ENCODE results near the gene ITPA.

ITPA gene

DNA sequence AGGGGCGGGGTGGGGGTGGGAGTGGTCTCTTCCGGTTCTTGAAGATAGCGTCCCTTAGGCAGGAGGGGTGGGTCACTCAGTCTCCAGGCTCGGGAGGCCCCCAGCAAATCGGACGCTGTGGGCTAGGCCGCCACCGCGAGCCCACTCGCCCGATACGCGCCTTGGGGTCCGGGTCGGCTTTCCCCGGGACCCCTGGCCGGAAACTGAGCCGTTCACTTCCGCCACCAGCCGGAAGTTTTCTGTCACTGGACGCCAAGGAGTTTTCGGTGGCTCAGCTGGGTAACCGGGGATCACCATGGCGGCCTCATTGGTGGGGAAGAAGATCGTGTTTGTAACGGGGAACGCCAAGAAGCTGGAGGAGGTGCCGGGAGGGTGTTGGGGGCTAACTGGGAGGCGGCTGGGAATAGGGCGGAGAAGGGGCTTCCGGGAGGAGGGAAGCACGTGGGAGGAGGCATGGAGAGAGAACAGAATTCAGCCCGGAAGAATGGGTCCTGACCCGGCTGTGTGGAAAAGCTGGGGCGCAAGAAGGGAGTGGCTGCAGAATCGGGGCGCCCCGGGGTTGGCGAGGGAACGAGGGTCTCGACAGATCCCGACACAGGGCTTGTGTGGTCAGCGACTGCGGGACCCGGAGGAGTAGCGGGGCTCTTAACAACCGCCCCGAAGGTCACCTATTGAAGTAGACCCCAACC is at the start of gene ITPA:
TSS of gene ITPA (plus strand) at position 242 of the 689 bp plus-strand sequence. CDS start at position 296, 54 bp downstream.
- peak; percentile 48 to 61 for DNase-seq (ENCODE audit: low read depth in 2 of 2)

DNA sequence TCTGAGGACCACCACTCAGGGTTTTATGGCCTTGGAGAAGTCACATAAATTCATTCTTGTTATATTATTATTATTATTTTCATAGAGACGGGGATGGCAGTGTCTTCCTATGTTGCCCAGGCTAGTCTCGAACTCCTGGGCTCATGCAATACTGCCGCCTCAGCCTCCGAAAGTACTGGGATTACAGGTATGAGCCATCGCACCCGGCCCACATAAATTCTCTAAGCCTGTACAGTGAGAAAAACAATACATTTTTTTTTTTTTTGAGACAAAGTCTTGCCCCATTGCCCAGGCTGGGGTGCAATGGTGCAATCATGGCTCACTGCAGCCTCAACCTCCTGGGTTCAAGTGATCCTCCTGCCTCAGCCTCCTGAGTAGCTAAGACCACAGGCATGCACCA is 48.9 kb upstream of the ITPA start:
- DNase-seq (ENCODE audit: low read depth in 2 of 2), result no peak

DNA sequence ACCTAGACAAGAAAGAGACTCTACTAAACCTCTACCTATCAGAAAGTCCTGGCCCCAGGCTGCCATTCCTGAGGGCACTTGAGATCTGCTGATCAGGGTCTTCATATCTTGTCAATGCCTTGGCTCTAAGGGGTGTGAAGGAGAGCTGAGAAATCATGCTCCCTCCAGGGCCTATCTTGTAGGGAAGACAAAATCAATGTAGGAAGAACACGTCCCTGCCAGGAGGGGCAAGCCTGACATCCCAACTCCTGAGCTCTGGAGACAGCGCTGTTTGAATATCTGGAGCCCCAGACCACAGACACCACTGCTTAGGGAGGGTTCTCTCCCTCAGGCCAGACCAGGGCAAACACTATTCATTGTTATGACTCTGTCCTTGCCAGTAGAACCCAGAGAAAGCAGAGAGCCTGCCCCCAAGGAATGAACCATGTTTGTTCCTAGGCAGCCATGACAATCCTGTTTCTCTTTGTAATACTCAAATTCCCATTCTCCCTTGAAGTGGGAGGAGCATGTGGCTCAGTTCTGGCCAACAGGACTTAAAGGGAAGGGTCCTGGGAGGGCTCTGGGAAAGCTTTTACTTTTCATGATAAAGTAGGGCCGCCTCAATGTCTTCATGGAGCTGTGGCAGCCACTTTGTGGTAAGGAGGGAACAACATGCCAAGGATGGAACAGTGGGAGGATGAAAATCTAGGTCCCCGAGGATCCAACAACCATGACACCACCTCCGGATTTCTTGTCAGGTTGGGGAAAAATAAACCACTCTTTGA is 47.8 kb upstream of the ITPA start:
- DNase-seq (ENCODE audit: low read depth in 2 of 2), result no peak

DNA sequence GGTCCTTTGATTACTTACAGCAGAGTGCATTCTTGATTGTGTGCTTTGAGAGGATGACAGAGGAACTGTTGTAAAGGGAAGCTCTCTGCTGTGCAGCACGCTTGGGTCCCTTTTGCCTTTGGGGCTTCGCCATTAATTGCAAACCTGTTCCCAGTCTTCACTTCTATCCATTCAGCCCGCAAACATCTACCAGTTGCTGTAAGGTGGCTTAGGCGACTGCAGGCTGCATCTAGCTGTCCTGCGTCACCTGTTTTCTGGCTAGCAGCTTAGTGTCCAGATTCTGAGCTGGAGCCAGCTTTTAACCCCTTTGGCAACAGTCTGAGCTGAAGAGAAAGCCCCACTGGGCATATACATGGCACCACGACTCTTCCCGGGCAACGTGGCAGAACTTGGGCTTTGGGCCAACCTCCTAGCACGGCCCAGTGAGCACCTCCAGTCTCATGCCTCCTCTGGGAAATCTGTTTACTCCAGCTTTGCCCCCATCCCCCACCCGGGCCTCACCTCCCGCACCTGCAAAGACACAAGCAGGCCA is 47.2 kb upstream of the ITPA start:
- DNase-seq (ENCODE audit: low read depth in 2 of 2), result no peak

DNA sequence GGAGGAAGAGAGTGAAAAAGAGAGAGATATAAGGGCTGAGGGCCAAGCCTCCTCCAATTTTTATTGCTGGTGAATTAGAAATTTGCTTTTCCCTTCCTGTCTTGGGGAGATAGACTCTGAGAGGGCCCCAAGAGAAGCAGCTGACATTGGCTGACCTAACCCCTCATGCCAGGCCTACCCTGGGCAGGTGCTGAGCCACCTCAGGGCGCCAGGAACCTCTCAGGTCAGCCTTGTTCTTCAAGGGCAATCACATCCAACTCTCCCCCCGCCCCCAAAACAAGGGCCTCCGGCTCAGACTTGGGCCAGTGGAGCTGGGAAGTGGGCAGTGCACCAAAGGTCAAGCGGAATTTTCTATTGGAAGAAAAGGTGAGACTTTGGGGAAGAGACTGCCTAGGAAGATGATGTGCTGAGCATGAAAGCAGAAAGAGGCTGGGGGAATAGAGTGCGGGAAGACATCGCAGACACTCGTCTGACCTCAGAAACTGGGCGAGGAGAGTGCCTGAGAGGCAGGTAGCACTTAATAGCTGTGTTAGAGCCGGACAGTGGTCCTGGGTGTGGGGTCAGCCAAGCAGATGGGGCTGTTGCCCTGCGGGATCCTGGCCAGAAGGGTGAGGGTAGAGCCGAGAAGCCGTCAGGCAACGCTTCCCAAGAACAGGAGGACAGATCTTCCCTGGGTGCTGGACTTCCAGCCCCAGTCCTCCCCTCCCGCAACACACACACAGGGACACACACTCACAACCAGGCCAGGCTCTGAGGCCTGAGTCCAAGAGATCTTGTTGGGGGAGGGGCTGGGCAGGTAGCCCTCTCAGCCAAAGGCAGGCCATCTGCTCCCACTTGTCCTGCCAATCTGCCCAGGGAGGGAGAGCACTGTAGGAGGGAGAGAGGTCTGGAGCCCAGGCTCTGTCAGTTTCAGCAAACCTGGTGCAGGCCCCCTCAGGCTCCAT is 45.9 kb upstream of the ITPA start:
- no peak for DNase-seq (ENCODE audit: low read depth in 2 of 2)

DNA sequence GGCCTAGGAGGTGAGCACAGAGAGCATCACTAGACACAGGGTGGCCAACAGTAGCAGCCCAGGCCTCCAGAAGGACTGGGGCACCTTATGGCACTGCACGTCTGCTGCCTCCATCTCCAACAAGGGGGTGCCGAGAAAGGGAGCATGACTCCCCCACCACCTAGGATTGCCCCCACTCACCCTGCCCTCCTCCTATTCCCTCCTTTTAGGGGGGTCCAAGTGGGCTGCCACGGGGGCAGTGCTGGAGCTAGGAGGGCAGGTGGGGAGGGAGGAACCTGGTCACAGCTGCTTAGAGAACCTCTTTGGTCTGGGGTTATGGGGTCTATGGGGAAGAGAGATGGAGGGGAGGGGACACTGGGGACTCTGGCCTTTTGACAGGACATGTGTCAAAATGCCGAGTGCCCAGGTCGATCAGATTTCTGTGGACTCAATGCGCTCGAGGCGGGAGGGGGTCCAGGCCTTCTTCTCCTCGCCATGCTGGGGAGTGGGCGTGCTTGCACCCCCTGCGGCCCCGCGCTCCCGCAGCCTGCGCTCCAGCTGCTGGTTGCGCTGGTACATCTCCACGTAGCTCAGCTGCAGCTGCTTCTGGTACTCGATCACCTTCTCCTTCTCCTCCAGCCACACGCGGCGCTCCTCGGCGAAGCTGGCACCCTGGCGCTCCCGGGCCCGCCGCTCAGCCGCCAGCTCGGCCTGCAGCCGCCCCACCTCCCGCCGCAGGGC is 45.1 kb upstream of the ITPA start:
- DNase-seq (ENCODE audit: low read depth in 2 of 2), result no peak

DNA sequence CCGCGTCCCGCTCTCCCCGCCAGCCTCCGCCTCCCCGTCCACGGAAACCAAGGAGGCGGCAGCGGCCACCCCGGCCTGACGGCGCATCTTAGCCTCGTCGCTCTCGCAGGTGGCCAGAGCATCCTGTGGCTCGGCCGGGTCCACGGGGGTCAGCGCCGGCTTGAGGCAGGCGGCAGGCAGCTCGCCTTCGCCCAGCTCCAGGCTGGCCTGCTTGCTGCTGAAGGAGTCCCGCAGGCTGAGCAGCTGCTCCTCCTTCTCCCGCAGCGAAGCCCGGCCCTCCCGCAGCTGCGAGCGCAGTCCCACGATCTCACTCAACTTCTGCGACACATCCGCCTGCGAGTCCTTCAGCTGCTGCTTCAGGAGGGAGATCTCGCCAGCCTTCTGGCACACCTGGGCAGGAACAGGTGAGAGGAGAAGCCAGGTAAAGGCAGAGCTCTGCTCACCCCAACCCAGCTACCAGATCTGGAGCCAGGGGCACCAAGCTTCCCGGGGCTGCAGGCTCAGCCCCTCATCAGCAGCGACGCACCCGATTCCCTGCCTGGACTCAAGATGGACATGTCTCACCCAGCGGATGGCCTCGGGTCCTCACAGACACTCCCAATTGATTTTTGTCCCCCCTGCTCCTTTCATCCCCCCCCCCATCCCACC is 44.4 kb upstream of the ITPA start:
- no peak for DNase-seq (ENCODE audit: low read depth in 2 of 2)

DNA sequence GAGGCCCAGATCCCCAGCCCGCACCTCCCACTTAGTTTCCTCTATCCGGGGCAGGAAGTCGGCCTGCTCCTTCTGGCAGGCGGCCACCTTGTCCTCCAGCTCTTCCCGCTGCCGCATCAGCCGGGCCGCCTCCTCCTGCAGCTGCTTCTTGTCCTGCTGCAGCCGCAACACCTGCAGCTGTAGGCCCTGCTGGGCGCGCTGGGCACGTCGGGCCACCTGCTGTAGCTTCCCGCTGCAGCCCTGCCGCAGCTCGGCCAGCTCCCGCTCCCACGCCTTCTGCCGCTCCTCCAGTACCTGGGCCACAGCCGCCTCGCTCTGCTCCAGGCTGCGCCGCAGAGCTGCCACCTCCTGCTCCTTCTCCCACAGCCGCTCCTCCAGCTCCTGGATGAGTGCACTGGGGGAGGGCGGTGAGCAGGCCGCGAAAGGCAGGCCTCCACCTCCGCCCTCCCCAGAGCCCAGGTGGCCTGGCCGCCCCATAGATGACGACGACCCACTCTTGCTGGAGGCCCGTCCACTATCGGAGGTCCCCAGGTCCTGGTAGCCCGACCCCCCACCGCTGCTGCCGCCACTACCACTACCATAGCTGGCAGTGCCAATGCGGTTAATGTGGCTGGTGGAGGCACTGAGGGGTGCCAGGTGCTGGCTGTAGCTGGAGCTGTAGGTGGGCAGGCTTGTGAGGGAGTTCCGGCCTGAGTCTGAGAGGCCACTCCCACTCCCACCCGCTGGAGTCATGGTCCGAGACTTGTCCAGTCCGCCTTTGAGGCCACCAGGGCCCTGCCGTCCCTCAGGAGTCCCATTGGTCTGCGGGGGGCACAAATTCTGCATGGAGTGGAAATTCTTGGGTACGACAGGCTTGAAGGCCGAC is 43.6 kb upstream of the ITPA start:
- DNase-seq (ENCODE audit: low read depth in 2 of 2), result no peak

DNA sequence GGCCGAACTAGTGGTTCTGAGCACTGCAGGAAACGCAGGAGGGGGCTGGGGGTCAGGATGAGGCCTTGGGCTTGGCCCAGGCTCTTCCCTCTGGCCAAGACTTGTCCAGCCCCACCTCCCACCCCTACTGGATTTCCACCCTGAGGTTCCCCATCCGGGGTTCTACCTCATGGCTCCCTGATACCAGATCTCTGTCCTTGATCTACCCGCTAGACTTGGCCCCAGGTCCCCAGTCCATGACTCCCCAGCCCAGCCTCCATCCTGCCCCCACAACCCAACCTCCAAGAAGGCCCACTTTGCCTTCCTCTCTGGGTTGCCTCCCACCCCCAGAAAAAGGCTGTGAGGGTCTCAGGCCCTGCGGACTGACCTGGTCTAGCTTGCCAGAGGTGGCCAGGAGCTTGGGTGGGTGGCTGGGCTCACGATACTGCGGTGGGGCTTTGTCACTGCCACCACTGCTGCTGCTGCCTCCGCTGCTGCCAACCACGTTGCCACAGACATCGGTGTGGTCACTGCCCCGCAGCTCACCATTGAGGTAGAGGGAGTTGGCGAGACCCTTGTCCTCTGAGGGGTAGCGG is 42.9 kb upstream of the ITPA start:
- no peak for DNase-seq (ENCODE audit: low read depth in 2 of 2)

DNA sequence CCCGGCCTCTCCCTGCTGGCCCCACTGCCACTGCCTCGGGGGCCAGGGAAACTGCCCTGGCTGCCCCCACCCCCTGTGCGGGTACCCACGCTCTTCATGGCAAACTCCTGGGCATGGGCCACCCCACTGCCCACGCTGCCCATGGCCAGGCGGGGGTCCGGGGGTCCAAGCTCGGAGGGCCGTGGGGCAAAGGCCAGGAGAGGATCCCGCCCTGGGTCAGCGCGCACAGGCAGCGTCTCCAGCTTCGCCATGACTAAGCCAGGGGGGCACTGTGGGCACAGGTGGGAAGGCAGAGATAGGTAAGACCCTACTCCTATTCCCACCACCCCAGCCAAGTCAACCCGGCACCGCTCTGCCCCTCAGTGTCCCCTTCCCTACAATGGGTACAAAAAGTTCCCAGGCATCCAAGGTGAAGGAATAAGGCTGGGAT is 42.4 kb upstream of the ITPA start:
- no peak for DNase-seq (ENCODE audit: low read depth in 2 of 2)

DNA sequence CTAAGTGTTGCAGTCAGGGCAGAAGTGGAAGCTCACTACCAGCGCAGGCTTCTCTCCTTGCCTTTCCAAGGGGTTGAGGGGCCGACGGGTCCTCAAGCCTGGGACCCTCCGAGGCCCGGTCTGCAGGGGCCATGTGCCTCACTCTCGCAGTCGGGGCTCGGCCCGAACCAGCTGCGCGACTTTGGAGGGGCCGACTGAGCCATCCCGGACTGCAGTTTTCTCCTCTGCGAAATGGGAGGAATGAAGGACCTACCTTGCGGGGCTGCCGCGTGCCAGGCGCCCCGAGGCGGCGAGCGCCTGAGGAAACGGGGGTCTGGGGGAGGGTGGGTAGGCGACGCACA is 41.6 kb upstream of the ITPA start:
- no peak for DNase-seq (ENCODE audit: low read depth in 2 of 2)

DNA sequence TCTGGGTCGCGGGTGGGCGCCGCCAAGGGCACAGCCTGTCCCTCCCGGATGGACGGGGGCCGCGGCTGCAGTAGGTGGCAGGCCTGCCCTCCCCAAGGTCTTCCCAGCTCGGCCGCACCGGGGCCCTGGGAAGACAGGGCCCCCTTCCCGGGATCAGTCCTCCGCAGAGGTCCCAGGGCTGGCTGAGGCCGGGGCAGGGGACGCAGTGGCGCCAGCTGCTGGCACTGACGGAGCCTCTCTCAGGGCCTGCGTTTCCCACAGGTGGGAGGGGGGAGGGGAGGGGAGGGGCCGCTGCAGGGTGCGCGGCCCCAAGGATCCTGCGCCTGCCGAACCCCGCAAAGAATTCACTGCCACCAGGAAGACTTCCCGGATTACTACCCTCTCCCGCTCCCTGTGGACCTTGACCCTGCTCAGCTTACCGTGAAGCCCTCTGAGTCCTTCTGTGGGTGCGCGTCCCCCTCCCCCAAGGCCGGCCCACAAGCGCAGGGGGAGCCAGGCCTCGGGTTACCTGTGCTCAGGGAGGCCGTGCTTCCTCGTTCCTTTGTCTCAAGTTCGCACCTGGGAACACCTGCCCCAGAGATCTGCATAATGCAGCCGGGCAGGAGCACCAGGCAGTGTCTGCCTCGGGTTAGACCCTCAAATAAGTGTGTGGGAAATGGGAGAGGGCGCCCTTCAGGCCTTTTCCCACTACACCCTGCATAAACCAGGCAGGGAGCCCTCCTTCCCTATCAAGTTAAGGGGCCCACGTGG is 41.0 kb upstream of the ITPA start:
- DNase-seq (ENCODE audit: low read depth in 2 of 2), result no peak

DNA sequence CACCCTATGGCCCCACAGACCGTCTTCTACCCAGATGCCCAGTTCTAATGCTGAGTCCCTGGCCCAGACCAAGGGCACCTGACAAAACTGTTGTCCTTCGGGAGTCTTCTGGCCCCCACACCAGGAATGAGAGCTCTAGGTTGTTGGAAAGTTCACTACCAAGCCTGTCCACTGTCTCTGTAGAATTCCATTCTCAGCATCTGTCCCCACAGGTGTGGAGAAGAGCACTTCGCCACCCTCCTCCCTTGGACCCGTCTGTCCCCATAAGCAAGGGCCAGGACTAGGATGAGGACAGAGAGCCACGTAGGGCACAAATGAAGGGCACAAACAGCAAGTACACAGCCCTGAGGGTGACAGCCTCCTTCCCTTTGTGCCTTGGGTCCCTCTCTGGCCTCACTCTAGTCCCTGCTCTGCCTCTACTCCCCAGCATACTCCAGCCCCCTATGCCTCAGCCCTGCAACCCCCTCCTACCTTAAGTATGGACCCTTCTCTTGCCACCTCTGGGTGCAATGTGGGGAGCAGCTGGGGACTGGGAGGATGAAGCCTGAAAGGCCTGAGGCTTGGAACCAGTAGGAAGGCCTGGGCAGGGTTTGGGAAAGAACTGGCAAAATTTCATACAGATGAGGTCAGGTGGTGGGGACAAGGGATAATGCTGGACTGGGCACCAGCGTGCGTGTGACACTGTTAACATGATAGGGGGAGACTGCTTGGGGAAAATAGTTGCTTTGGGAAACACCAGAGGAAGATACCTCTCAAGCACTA is 40.3 kb upstream of the ITPA start:
- no peak for DNase-seq (ENCODE audit: low read depth in 2 of 2)

DNA sequence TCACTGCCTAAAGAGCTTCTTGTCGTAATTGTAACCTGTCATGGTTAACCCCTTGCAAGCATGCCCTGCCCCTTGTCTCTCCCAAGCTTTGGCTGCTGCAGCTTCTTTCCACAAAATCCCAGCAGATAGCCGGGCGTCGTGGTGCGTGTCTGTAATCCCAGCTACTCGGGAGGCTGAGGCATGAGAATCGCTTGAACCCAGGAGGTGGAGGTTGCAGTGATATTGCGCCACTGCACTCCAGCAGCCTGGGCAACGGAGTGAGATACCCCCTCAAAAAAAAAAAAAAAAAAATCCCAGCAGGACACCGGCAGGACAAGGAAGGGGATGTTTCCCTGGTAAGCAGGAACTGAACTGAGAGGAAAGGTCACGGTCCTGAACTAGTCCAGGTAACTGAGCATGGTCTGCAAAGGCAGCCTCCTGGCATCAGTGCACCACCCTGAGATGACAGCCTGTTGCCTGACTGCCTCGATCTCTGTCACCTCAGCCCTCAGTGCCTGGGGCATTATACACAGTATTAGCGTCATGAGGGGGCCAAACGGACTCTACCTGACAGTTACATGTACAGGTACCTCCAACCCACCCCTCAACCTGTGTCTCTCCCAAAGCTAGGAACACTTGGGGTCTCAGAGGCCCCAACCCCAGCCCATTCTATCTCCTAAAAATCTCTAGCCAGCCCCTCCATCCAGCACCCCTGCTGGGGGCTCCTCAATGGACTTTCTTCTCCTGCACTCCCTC is 37.7 kb upstream of the ITPA start:
- DNase-seq (ENCODE audit: low read depth in 2 of 2), result no peak

DNA sequence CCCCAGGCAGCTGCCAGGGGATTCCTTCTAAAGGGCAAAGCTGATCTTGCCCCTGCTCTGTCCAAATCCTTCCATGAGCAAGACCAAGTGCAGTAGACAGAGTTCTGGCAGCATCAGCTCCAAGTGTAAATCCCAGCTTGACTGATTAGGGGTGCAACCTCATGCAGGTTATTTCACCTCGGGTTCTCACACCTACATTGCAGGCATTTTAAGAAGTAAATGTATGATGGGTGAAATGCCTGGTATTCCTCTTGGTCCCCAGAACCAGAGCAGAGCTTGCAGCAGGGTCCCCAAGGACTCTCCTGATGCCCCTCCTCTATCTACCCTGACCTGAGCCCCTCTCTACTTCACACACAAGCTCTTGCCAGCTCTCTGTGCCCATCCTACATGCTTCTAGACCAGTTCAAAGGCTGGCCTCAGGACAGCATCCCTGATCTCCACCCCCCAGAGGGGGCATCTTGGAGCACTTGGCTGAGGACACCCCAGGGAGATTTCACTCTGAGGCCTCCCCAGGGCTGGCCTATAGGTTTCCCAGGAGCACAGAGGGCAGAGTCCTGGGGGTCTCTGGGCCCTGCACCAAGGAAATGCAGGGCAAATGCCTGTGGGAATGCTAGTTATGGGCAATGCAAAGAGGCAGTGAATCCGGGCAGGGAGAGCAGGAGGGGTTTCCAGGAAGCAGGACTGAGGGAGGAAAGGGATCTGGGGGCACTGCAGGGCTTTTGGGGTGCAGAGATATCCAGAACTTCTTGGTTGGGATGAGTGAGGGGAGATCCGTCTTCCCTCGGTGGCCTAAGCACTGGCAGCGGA is 37.0 kb upstream of the ITPA start:
- no peak for DNase-seq (ENCODE audit: low read depth in 2 of 2)

DNA sequence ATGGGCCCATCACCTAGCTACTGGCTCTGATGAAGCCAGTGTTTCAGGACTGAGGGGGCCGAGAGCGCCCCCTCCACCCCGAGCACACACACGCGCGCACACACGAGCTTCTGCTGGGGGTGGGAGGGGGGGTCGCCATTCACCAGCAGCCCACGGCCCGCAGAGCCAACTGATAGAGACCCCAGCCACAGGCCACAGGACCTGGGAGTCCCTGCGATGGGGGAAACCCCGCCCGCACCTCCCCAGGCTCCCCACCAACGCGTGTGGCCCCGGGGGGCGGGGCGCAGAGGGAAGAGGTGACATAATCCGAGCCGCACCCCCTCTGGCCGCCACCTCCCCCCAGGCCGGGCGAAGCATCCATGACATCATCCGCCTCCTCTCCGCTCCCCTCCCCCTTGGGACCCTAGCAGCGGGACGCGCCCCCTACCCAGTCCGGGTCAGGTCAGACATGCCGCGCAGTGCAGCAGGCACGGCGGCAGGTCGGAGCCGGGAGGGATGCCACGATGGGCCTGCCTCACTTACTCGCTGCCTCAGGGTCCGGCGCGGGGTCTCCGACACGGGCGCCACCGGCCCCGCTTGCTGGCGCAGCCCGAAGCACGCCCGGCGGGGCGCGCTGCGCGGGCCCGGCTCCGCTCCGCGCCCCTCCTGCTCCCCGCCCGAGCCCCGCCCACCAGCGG is 36.2 kb upstream of the ITPA start, which contains the start of gene LZTS3:
TSS of gene LZTS3 (minus strand) at position 617 of the 677 bp plus-strand sequence. CDS start 6,386 bp downstream, outside the sequence.
- peak; percentile 61 to 63 for DNase-seq (ENCODE audit: low read depth in 2 of 2)

Measured in stimulated activated CD4-positive, alpha-beta T cell treated with anti-CD3 and anti-CD28 coated beads, Interleukin-4, amount 100 ng/mL, for 48 hours (primary cell).